Subcutaneous abdominal adipose tissue (tissue), 5 donors: ENCODE data around the gene GNB1.
A peak's percentile ranks its signal among the peaks of the same experiment; 100 is the strongest.

Source experiments
- H3K27ac ChIP-seq: one replicate; pipeline ENCODE4 v1.7.0; 2013; ENCODE audit warnings: low read depth, mild to moderate bottlenecking, inconsistent platforms, low read length, moderate library complexity
- H3K27me3 ChIP-seq, 5 donors: one replicate each; pipeline ENCODE4 v1.7.0; 2013; ENCODE audit warnings: low read length in 5 of 5, inconsistent platforms in 1 of 5; ENCODE audit not compliant: control insufficient read depth in 5 of 5, insufficient read depth in 4 of 5
- H3K36me3 ChIP-seq, 5 donors: one replicate each; pipeline ENCODE4 v1.7.0; 2013; ENCODE audit warnings: low read length in 5 of 5; ENCODE audit not compliant: control insufficient read depth in 5 of 5, insufficient read depth in 5 of 5
- H3K4me1 ChIP-seq, 5 donors: one replicate each; pipeline ENCODE4 v1.7.0; 2013; ENCODE audit warnings: low read length in 5 of 5, mild to moderate bottlenecking in 3 of 5, moderate library complexity in 1 of 5; ENCODE audit not compliant: control insufficient read depth in 5 of 5, insufficient read depth in 5 of 5
- H3K4me3 ChIP-seq, 5 donors: one replicate each; pipeline ENCODE4 v1.7.0; 2013; ENCODE audit warnings: low read length in 5 of 5, low read depth in 1 of 5
- H3K9ac ChIP-seq, 5 donors: one replicate each; pipeline ENCODE4 v1.7.0; 2013; ENCODE audit warnings: low read length in 5 of 5, mild to moderate bottlenecking in 4 of 5, moderate library complexity in 3 of 5
- H3K9me3 ChIP-seq, 5 donors: one replicate each; pipeline ENCODE4 v1.7.0; 2013; ENCODE audit warnings: low read length in 5 of 5; ENCODE audit not compliant: control insufficient read depth in 5 of 5
- donor health status: healthy.
- donor health status: healthy.
- donor health status: healthy.
- donor health status: healthy.
- donor health status: healthy.

GNB1 gene

DNA sequence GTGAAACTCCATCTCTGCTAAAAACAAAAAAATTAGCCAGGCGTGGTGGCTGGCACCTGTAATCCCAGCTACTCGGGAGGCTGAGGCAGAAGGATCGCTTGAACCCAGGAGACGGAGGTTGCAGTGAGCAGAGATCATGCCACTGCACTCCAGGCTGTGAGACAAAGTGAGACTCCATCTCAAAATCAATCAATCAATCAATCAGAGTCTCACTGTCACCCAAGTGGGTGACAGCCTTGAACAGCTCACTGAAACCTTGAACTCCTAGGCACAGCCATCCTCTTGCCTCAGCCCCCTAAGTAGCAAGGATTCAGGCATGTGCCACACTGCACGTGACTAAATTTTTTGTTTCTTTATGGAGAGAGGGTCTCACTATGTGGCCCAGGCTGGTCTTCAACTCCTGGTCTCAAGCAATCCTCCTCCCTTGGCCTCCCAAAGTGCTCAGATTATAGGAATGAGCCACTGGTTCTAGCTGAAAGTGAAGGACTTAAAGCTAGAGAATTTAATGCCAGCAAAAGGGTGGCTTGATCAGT, 44.4 kb downstream of the GNB1 start:
- Histone ChIP-seq H3K4me1 (peaks cover 4 to 51% (median 40%) of the 10 kb centered on the region in 5 donors), H3K27me3 (no peaks in the 10 kb centered on the region), H3K36me3 (no peaks in the 10 kb centered on the region), H3K9me3 (no peaks in the 10 kb centered on the region), H3K4me3 (no peak overlapping the region), H3K27ac (no peak overlapping the region), H3K9ac (peak overlapping the region in 3 of 5 donors; percentile 19 to 55 (median 46))

DNA sequence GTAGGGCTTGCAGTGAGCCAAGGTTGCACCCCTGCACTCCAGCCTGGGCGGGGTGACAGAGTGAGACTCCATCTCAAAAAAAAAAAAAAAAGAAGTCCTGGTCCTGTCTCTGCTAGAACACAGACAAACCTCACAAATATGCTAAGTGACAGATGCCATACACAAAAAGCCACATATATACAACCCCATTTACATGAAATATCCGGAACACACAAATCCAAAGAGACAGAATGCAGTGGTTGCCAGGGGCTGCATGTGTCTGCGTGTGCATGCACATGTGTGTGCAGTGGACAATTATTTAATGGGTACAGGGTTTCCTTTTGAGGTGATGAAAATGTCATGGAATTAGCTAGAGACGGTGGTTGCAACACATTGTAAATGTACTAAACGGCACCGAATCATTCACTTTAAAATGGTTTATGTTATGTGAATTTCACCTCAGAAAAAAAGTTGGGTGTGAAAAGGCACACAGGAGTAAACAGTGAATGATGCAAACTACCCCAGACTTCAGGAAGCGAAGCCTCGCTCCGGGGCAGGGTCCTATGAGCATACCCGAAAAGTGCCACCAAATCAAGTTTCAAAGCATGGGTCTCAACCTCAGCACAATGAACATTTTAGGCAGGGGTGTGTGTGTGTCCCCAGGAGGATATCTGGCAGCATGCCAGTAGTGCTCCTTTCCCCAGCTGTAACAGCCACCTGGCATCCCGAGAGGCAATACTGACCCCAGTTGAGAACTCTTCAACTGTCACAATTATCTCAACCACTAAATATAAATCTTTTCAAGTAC, 48.3 kb downstream of the GNB1 start:
- no peaks in the 10 kb centered on the region for H3K9me3 ChIP-seq
- no peak overlapping the region for H3K9ac ChIP-seq
- H3K27ac ChIP-seq = no peak overlapping the region
- H3K27me3 ChIP-seq = no peaks in the 10 kb centered on the region
- H3K4me1 ChIP-seq = peaks cover 4 to 61% (median 46%) of the 10 kb centered on the region in 5 donors
- no peak overlapping the region for H3K4me3 ChIP-seq
- peaks cover 0 to 2% (median 0%) of the 10 kb centered on the region in 5 donors for H3K36me3 ChIP-seq

DNA sequence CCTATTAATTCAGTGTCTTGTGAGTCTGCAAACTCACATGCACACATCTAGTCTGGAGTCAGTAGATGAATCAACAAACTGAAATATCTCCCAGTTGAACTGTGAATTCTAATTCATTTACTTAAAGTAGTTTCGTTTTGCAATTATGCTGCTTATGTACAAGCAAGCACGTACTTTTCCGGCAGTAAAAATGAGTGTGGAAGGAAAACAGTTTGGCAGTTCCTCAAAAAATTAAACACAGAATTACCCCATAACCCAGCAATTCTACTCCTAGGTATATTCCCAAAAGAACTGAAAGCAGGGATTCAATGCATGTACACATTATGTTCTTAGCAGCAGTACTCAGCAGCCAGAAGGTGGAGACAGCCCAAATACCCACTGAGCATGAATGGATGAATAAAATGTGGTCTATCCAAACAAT, 49.3 kb downstream of the GNB1 start:
- Histone ChIP-seq H3K27ac (peak overlapping the region; percentile 3), H3K36me3 (peaks cover 0 to 5% (median 0%) of the 10 kb centered on the region in 5 donors), H3K9me3 (no peaks in the 10 kb centered on the region), H3K9ac (peak overlapping the region in 3 of 5 donors; percentile 5 to 52 (median 37)), H3K27me3 (no peaks in the 10 kb centered on the region), H3K4me3 (peak overlapping the region in 3 of 5 donors; percentile 7 to 42 (median 14)), H3K4me1 (peaks cover 2 to 51% (median 37%) of the 10 kb centered on the region in 5 donors)

DNA sequence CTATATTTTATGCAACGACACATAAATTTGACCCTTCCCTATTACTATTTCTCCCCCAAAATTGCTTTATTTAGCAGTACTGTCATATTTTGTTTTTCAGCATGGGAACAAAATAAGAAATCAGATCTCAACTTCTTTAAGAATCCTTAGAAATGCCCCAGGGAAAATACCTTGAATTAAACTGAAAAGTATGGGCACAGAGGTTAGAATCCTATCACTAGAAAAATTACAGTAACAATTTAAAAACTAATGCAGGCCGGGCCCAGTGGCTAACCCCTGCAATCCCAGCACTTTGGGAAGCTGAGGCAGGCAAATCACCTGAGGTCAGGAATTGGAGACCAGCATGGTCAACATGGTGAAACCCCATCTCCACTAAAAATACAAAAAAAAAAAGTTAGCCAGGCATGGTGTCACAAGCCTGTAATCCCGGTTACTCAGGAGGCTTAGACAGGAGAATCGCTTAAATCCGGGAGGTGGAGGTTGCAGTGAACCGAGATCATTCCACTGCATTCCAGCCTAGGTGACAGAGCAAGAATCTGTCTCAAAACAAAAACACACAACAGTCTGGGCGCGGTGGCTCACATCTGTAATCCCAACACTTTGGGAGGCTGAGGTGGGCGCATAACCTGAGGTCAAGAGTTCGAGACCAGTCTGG, 51.4 kb downstream of the GNB1 start:
- Histone ChIP-seq H3K27me3 (no peaks in the 10 kb centered on the region), H3K9ac (no peak overlapping the region), H3K36me3 (peaks cover 4 to 18% (median 10%) of the 10 kb centered on the region in 5 donors), H3K27ac (no peak overlapping the region), H3K4me1 (peaks cover 2 to 39% (median 33%) of the 10 kb centered on the region in 5 donors), H3K4me3 (no peak overlapping the region), H3K9me3 (no peaks in the 10 kb centered on the region)

DNA sequence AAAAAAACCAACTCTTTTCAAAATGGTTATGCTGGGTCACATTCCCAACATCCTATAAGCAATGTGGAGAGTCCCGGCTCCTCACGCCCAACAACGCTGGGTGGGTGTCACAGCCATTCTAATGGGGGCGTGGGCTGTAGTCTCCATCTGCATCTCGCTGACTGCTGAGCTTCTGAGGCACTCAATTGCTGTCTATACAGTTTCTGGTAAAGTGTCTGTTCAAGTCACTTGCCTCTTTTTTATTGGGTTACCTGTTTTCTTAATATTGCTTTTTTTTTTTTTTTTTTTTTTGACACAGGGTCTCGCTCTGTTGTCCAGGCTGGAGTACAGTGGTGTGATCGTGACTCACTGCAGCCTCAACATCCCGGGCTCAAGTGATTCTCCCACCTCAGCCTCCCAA, 54.8 kb downstream of the GNB1 start:
- H3K4me1 ChIP-seq = peaks cover 7 to 45% (median 35%) of the 10 kb centered on the region in 5 donors

DNA sequence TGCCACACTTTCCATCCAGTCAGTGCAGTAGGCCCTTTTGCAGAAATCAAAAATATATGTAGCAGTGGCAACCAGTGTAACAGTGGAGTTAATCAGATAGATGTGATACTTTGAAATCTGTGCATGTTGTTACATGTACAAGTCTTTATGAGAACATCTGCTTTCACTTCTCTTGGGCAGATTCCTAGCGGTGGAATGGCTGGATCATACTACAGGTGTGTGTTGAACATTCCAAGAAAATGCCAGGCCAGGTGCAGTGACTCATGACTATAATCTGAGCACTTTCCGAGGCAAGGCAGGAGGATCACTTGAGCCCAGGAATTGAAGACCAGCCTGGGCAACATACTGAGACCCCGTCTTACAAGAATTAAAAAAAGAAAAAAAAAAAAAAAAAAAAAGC, 55.3 kb downstream of the GNB1 start:
- peaks cover 4 to 22% (median 20%) of the 10 kb centered on the region in 5 donors for H3K36me3 ChIP-seq
- peaks cover 7 to 39% (median 29%) of the 10 kb centered on the region in 5 donors for H3K4me1 ChIP-seq
- H3K27me3 ChIP-seq = no peaks in the 10 kb centered on the region
- H3K9ac ChIP-seq = peak overlapping the region in 1 of 5 donors; percentile 39
- H3K27ac ChIP-seq = no peak overlapping the region
- H3K4me3 ChIP-seq = no peak overlapping the region
- no peaks in the 10 kb centered on the region for H3K9me3 ChIP-seq

More for the DNA sequence above, 54.8 kb downstream of the GNB1 start:
- Histone ChIP-seq H3K4me3 (no peak overlapping the region), H3K9me3 (no peaks in the 10 kb centered on the region), H3K9ac (no peak overlapping the region), H3K36me3 (peaks cover 4 to 22% (median 20%) of the 10 kb centered on the region in 5 donors), H3K27me3 (no peaks in the 10 kb centered on the region), H3K27ac (no peak overlapping the region)

DNA sequence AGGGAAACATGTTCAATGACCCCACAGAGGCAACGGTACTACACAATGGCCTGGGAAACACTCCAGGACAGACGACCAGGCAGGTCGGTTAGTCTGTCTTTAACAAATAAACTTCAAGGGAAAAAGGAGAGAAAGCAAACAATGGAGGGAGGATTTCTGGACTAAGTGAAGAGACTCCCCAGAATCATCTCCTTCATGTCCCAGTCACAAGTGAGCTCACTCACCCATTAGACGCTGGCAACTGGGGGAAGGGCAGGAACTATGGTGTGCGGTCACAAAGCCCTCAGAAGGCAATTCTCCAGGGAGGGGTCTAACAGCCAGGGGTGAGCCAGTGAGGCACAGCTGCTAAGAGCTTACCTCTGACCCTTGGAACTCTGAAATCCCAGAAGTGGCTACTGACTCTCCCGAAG, 57.0 kb downstream of the GNB1 start:
- Histone ChIP-seq H3K9me3 (no peaks in the 10 kb centered on the region), H3K9ac (peak overlapping the region in 2 of 5 donors; percentile 7 to 13), H3K4me1 (peaks cover 7 to 28% (median 24%) of the 10 kb centered on the region in 5 donors), H3K36me3 (peaks cover 4 to 26% (median 25%) of the 10 kb centered on the region in 5 donors), H3K27ac (no peak overlapping the region), H3K27me3 (no peaks in the 10 kb centered on the region), H3K4me3 (no peak overlapping the region)

DNA sequence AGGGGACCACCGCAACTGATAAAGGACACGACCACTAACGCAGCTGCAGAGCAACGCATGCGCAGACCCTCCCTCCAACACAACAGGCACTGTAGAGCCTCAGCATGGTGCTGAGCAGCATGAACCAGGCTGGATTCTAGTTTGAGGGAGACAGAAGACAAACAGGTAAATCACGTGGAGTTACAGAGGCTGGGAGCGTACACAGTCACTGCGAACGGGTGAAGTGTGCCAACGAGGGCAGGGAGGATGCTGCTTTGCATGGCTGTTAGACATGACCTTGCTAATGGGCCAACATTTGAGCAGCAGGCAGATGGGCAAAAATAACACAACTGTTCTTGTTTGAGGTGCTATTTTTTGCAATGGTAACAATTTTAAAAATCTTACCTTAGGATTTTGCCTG, 57.4 kb downstream of the GNB1 start:
- peaks cover 7 to 28% (median 24%) of the 10 kb centered on the region in 5 donors for H3K4me1 ChIP-seq
- H3K4me3 ChIP-seq = no peak overlapping the region
- H3K27me3 ChIP-seq = no peaks in the 10 kb centered on the region
- peak overlapping the region in 1 of 5 donors; percentile 7 for H3K9ac ChIP-seq
- no peak overlapping the region for H3K27ac ChIP-seq
- no peaks in the 10 kb centered on the region for H3K9me3 ChIP-seq
- H3K36me3 ChIP-seq = peaks cover 4 to 26% (median 25%) of the 10 kb centered on the region in 5 donors

DNA sequence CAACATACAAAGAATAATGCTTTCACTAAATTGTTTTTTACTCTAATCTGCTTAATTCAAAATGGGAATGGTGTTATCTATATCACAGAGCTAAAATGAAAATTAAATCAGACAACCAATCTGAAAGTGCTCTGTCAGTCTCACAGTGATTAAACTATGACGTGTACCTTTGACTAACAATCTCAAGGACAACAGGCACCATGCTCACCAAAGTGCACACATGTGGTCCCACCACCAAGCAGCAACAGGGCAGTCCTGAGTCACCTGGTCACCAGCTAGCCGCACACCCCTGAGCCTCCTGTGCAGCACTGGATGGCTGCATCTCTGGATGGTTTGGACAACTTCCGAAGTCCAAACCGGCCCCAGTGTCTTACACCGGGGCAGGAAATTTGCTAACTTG, 58.1 kb downstream of the GNB1 start:
- Histone ChIP-seq H3K36me3 (peaks cover 4 to 26% (median 25%) of the 10 kb centered on the region in 5 donors), H3K27me3 (no peaks in the 10 kb centered on the region), H3K4me3 (no peak overlapping the region), H3K4me1 (peaks cover 7 to 28% (median 24%) of the 10 kb centered on the region in 5 donors), H3K9me3 (no peaks in the 10 kb centered on the region), H3K9ac (no peak overlapping the region), H3K27ac (peak overlapping the region; percentile 57)

DNA sequence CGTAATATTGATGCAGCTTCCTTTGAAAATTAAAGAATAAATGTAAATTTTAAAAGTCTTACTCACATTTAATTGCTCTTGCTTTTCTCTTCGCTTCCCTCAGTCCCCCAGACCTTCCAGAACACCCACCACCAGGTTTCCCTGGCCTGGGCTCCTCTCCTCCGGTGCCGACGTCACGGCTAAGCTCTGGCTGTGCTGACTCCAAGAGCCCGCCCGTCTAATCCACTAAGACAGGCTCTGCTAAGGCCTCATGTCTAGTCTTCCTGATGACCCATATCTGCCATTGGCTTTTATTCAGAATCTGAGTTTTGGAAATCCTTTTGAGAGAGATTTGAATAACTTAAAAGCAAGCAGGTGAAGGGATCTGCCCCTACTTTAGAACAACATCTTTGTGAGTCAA, 58.7 kb downstream of the GNB1 start:
- no peaks in the 10 kb centered on the region for H3K9me3 ChIP-seq
- H3K9ac ChIP-seq = no peak overlapping the region
- peaks cover 4 to 30% (median 20%) of the 10 kb centered on the region in 5 donors for H3K36me3 ChIP-seq
- peaks cover 7 to 32% (median 25%) of the 10 kb centered on the region in 5 donors for H3K4me1 ChIP-seq
- peak overlapping the region; percentile 57 for H3K27ac ChIP-seq
- no peaks in the 10 kb centered on the region for H3K27me3 ChIP-seq
- no peak overlapping the region for H3K4me3 ChIP-seq
